Keratinocyte (primary cell): ENCODE measurements around the gene KEL.

Experiments used
- EZH2 ChIP-seq: IDR thresholded peaks from one replicate; pipeline ENCODE4 v1.6.1; 2012; ENCODE audit warnings: inconsistent platforms, mild to moderate bottlenecking, low read length, moderate library complexity
- TF ChIP-seq, protein P1 (sequence below), 3 experiments: IDR thresholded peaks in 1 of 3; conservative IDR thresholded peaks in 1 of 3; optimal IDR thresholded peaks in 1 of 3; 2 replicates in 2 of 3; 3 replicates in 1 of 3; pipeline versions ENCODE3 to v1.5.1; 2011; ENCODE audit warnings: low read length in 3 of 3, mild to moderate bottlenecking in 3 of 3, moderate library complexity in 2 of 3, control low read depth in 1 of 3, inconsistent platforms in 1 of 3; ENCODE audit not compliant: insufficient read depth in 2 of 3; ENCODE audit errors: extremely low read depth in 1 of 3

DNA sequence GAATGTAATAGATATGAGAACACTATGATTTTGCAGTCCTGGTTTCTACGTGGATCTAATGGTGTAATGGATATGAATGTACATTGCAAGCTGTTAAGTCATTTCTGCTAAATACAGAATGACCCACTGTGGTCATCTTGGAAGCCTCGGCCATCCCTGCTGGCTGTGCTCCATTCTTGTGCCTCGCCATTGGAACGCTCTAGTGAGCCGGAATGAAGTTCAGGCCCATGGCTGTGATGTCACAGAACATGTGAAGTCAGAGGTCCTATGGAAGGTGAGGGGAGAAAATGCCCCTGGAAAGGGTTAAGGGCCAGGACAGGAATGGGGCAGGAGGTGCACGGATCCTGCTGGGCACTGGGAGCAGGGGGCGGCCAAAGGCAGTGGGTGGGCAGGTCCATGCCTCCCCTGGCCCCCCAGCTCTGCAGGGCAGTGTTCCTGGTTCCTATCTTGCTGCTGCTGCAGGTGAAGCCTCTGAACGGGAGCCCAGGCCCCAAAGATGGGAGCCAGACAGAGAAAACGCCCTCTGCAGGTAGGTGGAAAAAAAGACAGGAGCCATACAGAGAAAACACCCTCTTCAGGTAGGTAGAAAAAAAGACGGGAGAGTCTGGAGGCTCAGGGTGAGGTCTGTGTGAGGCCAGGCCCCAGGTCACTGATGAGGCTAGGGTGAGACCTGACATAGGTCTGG, 22.8 kb downstream of the KEL start, which contains the start of gene LLCFC1:
- TF ChIP-seq, protein P1, sequence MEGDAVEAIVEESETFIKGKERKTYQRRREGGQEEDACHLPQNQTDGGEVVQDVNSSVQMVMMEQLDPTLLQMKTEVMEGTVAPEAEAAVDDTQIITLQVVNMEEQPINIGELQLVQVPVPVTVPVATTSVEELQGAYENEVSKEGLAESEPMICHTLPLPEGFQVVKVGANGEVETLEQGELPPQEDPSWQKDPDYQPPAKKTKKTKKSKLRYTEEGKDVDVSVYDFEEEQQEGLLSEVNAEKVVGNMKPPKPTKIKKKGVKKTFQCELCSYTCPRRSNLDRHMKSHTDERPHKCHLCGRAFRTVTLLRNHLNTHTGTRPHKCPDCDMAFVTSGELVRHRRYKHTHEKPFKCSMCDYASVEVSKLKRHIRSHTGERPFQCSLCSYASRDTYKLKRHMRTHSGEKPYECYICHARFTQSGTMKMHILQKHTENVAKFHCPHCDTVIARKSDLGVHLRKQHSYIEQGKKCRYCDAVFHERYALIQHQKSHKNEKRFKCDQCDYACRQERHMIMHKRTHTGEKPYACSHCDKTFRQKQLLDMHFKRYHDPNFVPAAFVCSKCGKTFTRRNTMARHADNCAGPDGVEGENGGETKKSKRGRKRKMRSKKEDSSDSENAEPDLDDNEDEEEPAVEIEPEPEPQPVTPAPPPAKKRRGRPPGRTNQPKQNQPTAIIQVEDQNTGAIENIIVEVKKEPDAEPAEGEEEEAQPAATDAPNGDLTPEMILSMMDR (optimal IDR thresholded peaks at IDR 0.05 in 1 of 3, IDR thresholded peaks at IDR 0.05 in 1 of 3, conservative IDR thresholded peaks at IDR 0.05 in 1 of 3; ENCODE audit: extremely low read depth in 1 of 3, insufficient read depth in 2 of 3, low read length in 3 of 3), result peak in 2 of 3 experiments; percentile 21 to 72
- TF ChIP-seq EZH2, result no peak
